HG03460 (cell line): ENCODE measurements around the gene TRAF3IP1.

ENCODE experiments used
- ATAC-seq: cut with Tn5 transposase; IDR thresholded peaks from one replicate; pipeline ENCODE4 v1.9.1; 2021; ENCODE audit not compliant: unreplicated experiment

Gene TRAF3IP1

GRCh38 chr2:238286987-238287736 lies 33.2 kb upstream of the TRAF3IP1 start:
- ATAC-seq, result no peak

- ATAC-seq, result peak; percentile 35
Observed at GRCh38 chr2:238287737-238288649, 32.3 kb upstream of the TRAF3IP1 start, which contains the start of gene PER2. Gene PER2 (minus strand): TSS chr2:238288610. CDS start chr2:238277936, 10,674 bp downstream.

- ATAC-seq, result peak; percentile 87
Observed at GRCh38 chr2:238288650-238289573, 31.4 kb upstream of the TRAF3IP1 start.

GRCh38 chr2:238289574-238289973 lies 30.7 kb upstream of the TRAF3IP1 start:
- no peak for ATAC-seq

GRCh38 chr2:238290091-238290509 lies 30.2 kb upstream of the TRAF3IP1 start:
- no peak for ATAC-seq

- no peak for ATAC-seq
Observed at GRCh38 chr2:238290715-238291549, 29.4 kb upstream of the TRAF3IP1 start.

- no peak for ATAC-seq
Observed at GRCh38 chr2:238291550-238292281, 28.6 kb upstream of the TRAF3IP1 start.

- ATAC-seq, result no peak
Observed at GRCh38 chr2:238294046-238294392, 26.3 kb upstream of the TRAF3IP1 start.

GRCh38 chr2:238294393-238295143 lies 25.8 kb upstream of the TRAF3IP1 start:
- ATAC-seq, result no peak

GRCh38 chr2:238295144-238296112 lies 24.9 kb upstream of the TRAF3IP1 start:
- ATAC-seq, result no peak

- no peak for ATAC-seq
Observed at GRCh38 chr2:238296638-238297457, 23.5 kb upstream of the TRAF3IP1 start.

GRCh38 chr2:238299803-238300202 lies 20.5 kb upstream of the TRAF3IP1 start:
- ATAC-seq, result no peak

- ATAC-seq, result no peak
Observed at GRCh38 chr2:238302087-238302486, 18.2 kb upstream of the TRAF3IP1 start.

GRCh38 chr2:238302751-238303150 lies 17.6 kb upstream of the TRAF3IP1 start:
- no peak for ATAC-seq

GRCh38 chr2:238304116-238304515 lies 16.2 kb upstream of the TRAF3IP1 start:
- no peak for ATAC-seq

- no peak for ATAC-seq
Observed at GRCh38 chr2:238305092-238305862, 15.0 kb upstream of the TRAF3IP1 start.
